Stimulated activated naive CD4-positive, alpha-beta T cell treated with Interleukin-2 at 50 U/mL for 16 hours (primary cell): ENCODE results near the gene SCYGR8.
"Not testable (repeated sequence)": the region's sequence is repeated elsewhere in the genome, so short reads cannot be mapped to it uniquely, and the experiment has no call there.

Experiments used
- DNase-seq: peaks from one replicate; lab custom pipeline; 2025; lab: John Stamatoyannopoulos, UW

The SCYGR8 gene

GRCh38 chr2:227745594-227745993 lies at the start of gene SCYGR8:
TSS of gene SCYGR8 (plus strand) at chr2:227745894. CDS start at chr2:227745894, 0 bp downstream.
- no peak for DNase-seq

GRCh38 chr2:227696990-227697679 lies 48.6 kb upstream of the SCYGR8 start:
- DNase-seq = no peak

GRCh38 chr2:227701556-227701955 lies 44.1 kb upstream of the SCYGR8 start:
- DNase-seq = no peak

- DNase-seq = no peak
Observed at GRCh38 chr2:227703280-227703732, 42.4 kb upstream of the SCYGR8 start.

GRCh38 chr2:227703961-227704360 lies 41.7 kb upstream of the SCYGR8 start:
- no peak for DNase-seq

GRCh38 chr2:227706859-227707258 lies 38.8 kb upstream of the SCYGR8 start:
- DNase-seq = no peak

GRCh38 chr2:227707390-227707789 lies 38.3 kb upstream of the SCYGR8 start:
- no peak for DNase-seq

- DNase-seq = no peak
Observed at GRCh38 chr2:227710986-227711385, 34.7 kb upstream of the SCYGR8 start.

- DNase-seq = no peak
Observed at GRCh38 chr2:227713291-227713690, 32.4 kb upstream of the SCYGR8 start.

GRCh38 chr2:227716501-227716900 lies 29.2 kb upstream of the SCYGR8 start:
- DNase-seq = no peak

GRCh38 chr2:227717687-227718567 lies 27.8 kb upstream of the SCYGR8 start, which contains the start of gene SLC19A3:
TSS of gene SLC19A3 (minus strand) at chr2:227718028. CDS start at chr2:227702318, 15,710 bp downstream.
- DNase-seq = no peak

GRCh38 chr2:227719641-227720040 lies 26.1 kb upstream of the SCYGR8 start:
- DNase-seq = no peak

GRCh38 chr2:227720680-227721079 lies 25.0 kb upstream of the SCYGR8 start:
- DNase-seq = no peak

GRCh38 chr2:227722821-227723220 lies 22.9 kb upstream of the SCYGR8 start:
- DNase-seq = not testable (repeated sequence)

- no peak for DNase-seq
Observed at GRCh38 chr2:227724394-227725039, 21.2 kb upstream of the SCYGR8 start, which contains the start of gene SCYGR6. TSS of gene SCYGR6 (minus strand) at chr2:227724757. CDS start at chr2:227724757, 0 bp downstream.

GRCh38 chr2:227728035-227728434 lies 17.7 kb upstream of the SCYGR8 start, which contains the start of gene SCYGR7:
TSS of gene SCYGR7 (plus strand) at chr2:227728335. CDS start at chr2:227728335, 0 bp downstream.
- DNase-seq = no peak

- DNase-seq = no peak
Observed at GRCh38 chr2:227739351-227739750, 6.3 kb upstream of the SCYGR8 start.

- DNase-seq = not testable (repeated sequence)
Observed at GRCh38 chr2:227740705-227741104, 5.0 kb upstream of the SCYGR8 start.

- DNase-seq = no peak
Observed at GRCh38 chr2:227748079-227748478, 2.4 kb downstream of the SCYGR8 start.

- not testable (repeated sequence) for DNase-seq
Observed at GRCh38 chr2:227756261-227756660, 10.6 kb downstream of the SCYGR8 start.

- no peak for DNase-seq
Observed at GRCh38 chr2:227759411-227760118, 13.9 kb downstream of the SCYGR8 start.
